ENCODE results near the gene IKBKE.

DNA sequence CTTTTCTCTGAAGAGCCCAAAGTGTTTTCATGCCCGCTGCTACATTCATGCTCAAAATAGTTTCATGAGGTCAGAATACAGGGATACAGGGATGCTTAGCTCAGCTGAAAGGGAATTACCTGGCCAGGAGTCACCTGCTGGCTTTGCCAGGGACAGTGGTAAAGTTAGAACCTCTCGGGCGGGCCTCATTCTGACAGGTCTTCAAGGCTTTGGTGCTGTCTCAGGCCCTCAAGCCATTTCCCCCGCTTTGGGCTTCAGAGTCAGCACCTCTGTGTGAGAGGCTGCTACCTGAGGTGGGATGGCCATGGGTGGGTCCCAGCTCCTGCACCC, 42.5 kb downstream of the IKBKE start:
- TF ChIP-seq POLR2A (IDR thresholded peaks at IDR 0.05): no peak
- TF ChIP-seq, protein P1, sequence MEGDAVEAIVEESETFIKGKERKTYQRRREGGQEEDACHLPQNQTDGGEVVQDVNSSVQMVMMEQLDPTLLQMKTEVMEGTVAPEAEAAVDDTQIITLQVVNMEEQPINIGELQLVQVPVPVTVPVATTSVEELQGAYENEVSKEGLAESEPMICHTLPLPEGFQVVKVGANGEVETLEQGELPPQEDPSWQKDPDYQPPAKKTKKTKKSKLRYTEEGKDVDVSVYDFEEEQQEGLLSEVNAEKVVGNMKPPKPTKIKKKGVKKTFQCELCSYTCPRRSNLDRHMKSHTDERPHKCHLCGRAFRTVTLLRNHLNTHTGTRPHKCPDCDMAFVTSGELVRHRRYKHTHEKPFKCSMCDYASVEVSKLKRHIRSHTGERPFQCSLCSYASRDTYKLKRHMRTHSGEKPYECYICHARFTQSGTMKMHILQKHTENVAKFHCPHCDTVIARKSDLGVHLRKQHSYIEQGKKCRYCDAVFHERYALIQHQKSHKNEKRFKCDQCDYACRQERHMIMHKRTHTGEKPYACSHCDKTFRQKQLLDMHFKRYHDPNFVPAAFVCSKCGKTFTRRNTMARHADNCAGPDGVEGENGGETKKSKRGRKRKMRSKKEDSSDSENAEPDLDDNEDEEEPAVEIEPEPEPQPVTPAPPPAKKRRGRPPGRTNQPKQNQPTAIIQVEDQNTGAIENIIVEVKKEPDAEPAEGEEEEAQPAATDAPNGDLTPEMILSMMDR (IDR thresholded peaks at IDR 0.05): no peak
- no peak for TF ChIP-seq POLR2AphosphoS5 (IDR thresholded peaks at IDR 0.05)

All from suprapubic skin (tissue), 4 donors.